ENCODE measurements around the gene CDH13. TPM values are rescaled to one million over a fixed set of nuclear protein-coding genes. Genes with fewer than 3 reads are reported as not detected.

The CDH13 gene
- total RNA-seq, 2 experiments from 2014 or later, result not detected

DNA sequence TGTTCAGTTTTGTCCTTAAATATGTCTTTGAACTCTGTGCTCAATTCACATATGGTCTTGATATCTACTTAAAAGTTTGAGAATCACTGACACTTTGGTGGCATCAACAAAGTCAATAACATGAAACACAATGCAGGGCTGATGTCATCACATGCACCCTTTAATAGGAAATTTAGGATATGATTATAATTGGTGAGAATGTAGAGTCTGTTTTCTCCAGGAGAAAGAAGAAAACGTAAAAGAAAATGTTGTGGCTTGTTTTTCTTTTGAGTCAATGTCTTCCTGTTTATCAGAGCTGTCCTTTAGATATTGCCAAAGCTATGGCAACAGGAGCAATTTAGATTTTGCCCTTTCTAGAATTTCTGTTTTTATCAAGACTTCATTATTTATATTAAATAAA, 396.9 kb downstream of the CDH13 start:
- Mint-ChIP-seq H3K27ac (no peak overlapping the region), H3K9me3 (no peaks in the 10 kb centered on the region), H3K4me1 (no peaks in the 10 kb centered on the region), H3K27me3 (no peaks in the 10 kb centered on the region), H3K4me3 (no peak overlapping the region), H3K36me3 (no peaks in the 10 kb centered on the region)
- DNase-seq, result no peak

DNA sequence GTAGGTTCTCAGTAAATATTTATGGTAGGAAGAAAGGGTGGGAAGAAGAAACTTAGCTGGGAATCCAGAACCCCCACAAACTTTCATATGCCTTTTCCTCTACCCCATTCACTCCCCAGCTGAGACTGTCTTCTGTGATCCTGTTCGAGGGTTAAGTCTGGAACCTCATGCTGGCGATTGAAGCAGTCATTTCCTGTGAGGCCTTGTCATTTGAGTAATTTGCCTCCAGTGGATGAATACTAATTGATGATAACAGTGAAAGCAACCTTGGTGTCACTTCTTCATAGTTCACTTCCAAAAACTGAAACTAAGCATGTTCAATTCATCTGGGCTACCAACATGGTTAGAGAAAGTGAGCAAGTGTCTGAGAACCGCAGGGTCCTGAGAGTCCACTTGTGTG, 401.2 kb downstream of the CDH13 start:
- no peak for DNase-seq
- H3K4me1 Mint-ChIP-seq, result no peaks in the 10 kb centered on the region
- no peak overlapping the region for H3K4me3 Mint-ChIP-seq
- H3K36me3 Mint-ChIP-seq, result no peaks in the 10 kb centered on the region
- H3K27me3 Mint-ChIP-seq, result no peaks in the 10 kb centered on the region
- peaks cover 2% of the 10 kb centered on the region for H3K9me3 Mint-ChIP-seq
- no peak overlapping the region for H3K27ac Mint-ChIP-seq

DNA sequence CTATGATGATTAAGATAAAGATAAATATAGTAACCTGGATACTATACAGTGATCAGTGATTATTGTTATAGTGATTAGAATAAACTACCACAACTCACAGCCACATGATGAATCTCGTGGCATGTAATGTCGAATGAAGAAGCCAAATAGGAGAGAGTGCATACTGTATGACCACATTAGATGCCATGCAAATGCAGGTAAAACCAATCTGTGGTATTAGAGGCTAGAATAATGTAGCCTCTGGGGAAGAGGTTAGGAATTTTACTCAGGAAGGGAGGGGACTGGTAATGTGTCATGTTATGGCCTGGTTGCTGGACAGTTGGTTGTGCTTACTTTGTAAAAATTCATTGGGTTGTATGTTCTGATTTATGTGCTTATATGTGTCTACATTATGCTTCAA, 402.7 kb downstream of the CDH13 start:
- DNase-seq, result no peak
- H3K4me3 Mint-ChIP-seq, result no peak overlapping the region
- H3K9me3 Mint-ChIP-seq, result peaks cover 2% of the 10 kb centered on the region
- no peaks in the 10 kb centered on the region for H3K27me3 Mint-ChIP-seq
- H3K36me3 Mint-ChIP-seq, result no peaks in the 10 kb centered on the region
- H3K27ac Mint-ChIP-seq, result no peak overlapping the region
- no peaks in the 10 kb centered on the region for H3K4me1 Mint-ChIP-seq

DNA sequence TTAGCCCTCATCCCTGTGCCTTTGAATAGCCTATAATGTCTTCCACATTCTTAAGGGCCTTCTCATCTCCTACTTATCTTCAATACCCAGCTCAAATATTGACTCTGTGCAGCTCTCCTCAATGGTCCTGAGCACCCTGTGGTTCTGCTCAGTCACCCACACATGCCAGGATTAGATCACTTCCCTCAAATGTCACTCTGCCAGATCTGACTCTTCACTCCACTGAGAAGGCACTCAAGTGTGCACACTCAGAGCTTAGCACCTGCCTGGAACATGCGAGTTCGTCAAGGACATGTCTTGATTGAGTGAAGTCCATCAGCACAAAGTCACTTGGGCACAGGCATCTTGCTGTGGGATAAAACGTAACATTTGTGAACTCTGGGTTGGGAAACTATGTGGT, 404.8 kb downstream of the CDH13 start:
- no peak overlapping the region for H3K27ac Mint-ChIP-seq
- H3K4me1 Mint-ChIP-seq, result no peaks in the 10 kb centered on the region
- H3K9me3 Mint-ChIP-seq, result peaks cover 2% of the 10 kb centered on the region
- no peak overlapping the region for H3K4me3 Mint-ChIP-seq
- H3K36me3 Mint-ChIP-seq, result no peaks in the 10 kb centered on the region
- H3K27me3 Mint-ChIP-seq, result no peaks in the 10 kb centered on the region
- DNase-seq, result no peak

DNA sequence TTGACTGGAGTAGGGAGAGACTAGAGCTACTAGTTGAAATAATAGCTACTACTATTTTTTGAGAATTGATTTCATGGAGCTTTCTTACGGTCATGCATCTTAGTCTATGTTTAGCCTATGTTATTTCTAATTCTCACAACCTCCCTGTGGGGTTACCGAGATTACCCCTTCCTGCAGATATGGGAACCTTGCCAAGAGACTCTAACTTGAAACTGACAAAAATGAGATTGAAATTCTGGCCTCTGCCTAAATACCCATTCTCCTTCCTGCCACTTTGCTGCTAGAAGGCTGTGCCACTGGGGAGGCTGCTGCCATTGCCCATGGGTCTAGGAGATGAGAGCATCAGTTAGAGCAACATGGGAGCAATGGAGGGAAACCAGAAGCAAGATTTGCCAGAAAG, 410.3 kb downstream of the CDH13 start:
- Mint-ChIP-seq H3K36me3 (no peaks in the 10 kb centered on the region), H3K4me3 (no peak overlapping the region), H3K4me1 (no peaks in the 10 kb centered on the region), H3K27me3 (peaks cover 3% of the 10 kb centered on the region), H3K9me3 (peaks cover 2% of the 10 kb centered on the region), H3K27ac (no peak overlapping the region)
- no peak for DNase-seq

DNA sequence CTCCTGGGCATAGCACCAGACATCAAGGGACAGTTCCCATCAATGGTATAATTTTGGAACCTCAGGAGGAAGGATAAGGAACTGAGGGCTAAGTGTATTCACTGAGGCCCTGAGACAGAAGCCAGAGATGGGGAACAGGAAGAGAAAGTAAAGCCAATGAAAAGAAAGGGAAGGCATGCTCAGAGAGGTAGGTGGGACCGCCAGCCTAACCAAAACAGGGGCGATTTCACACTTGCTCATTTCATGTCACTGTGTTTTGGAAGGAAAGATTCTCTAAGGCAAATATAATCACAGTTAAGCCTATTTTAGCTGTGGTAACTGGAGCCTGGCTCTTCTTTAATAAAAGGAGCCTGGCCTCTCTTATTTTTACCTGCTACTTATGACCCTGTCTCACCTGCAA, 411.1 kb downstream of the CDH13 start:
- Mint-ChIP-seq H3K4me1 (no peaks in the 10 kb centered on the region), H3K9me3 (peaks cover 2% of the 10 kb centered on the region), H3K27me3 (peaks cover 3% of the 10 kb centered on the region), H3K36me3 (no peaks in the 10 kb centered on the region), H3K27ac (no peak overlapping the region), H3K4me3 (no peak overlapping the region)
- no peak for DNase-seq

DNA sequence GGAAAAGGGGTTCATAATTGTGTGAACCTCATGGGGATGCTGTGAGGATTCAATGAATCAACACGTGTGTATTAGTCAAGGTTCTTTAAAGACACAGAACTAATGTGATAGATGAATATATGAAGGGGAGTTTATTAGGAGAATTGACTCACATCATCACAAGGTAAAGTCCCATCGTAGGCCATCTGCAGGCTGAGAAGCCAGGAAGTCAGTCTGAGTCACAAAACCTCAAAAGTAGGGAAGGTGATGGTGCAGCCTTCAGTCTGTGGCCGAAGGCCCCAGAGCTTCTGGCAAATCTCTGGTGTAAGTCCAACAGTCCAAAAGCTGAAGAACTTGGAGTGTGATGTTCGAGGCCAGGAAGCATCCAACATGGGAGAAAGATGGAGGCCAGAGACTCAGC, 413.4 kb downstream of the CDH13 start:
- DNase-seq, result no peak
- Mint-ChIP-seq H3K4me3 (no peak overlapping the region), H3K4me1 (no peaks in the 10 kb centered on the region), H3K27me3 (peaks cover 3% of the 10 kb centered on the region), H3K36me3 (no peaks in the 10 kb centered on the region), H3K9me3 (peaks cover 2% of the 10 kb centered on the region), H3K27ac (no peak overlapping the region)

DNA sequence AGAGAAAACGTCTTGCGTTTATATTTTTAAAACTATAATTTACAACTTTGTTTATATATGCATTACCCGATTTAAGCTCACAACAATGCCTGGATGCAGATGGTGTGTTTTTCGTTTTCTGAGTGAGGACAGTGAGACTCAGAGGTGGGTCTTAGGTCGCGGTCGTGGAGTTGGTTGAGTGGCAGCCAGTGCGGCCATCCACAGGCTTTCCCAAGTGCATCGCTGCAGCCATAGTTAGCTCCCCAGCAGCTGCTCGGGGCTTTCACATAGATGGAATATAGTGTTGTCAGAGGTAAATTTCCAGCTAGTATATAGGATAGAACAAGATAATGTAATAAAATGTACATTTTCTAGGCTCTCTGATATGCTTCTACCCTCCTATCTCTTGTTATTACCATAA, 417.8 kb downstream of the CDH13 start:
- DNase-seq, result no peak
- Mint-ChIP-seq H3K36me3 (no peaks in the 10 kb centered on the region), H3K4me3 (no peak overlapping the region), H3K27me3 (no peaks in the 10 kb centered on the region), H3K9me3 (peaks cover 2% of the 10 kb centered on the region), H3K27ac (no peak overlapping the region), H3K4me1 (no peaks in the 10 kb centered on the region)

DNA sequence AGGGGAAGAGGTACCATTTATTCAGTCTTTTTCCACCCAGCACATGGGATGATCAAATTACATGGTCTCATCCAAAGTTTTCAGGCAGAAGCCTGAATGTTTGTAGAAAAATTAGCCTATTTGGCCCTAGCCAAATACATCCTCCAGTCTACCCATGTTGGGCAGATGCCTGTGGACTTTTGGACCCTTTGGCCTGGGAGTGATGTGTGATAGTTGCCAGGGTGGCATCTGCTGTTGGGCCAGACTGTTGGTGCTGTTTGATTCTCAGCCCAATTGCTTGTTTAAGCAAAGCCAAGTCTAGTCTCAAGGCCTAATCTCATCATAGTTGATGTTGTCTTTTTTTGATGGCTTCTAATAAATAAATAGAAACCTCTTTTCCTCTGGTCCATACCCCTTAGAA, 419.0 kb downstream of the CDH13 start:
- Mint-ChIP-seq H3K4me3 (no peak overlapping the region), H3K27ac (no peak overlapping the region), H3K4me1 (no peaks in the 10 kb centered on the region), H3K9me3 (peaks cover 3% of the 10 kb centered on the region), H3K27me3 (no peaks in the 10 kb centered on the region), H3K36me3 (no peaks in the 10 kb centered on the region)
- no peak for DNase-seq

DNA sequence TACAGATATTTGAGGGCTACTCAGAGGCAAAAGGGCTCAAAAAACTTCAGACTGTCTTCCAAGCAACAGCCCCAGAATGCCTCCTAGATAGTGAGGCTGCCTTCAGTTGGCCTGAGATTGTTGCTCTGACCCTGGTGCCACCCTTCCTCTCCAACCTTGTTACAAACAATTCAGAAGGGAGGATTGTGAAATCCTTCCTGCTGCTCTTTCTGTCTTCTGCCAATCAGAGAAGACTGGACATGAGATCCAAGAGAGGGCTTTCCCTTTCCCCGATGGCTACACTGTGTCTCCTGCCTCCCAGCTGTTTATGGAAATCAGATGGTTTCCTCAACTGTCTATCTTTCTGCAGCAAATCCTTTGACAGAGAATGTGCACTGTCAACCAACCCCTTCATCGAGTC, 419.9 kb downstream of the CDH13 start:
- no peak overlapping the region for H3K27ac Mint-ChIP-seq

DNA sequence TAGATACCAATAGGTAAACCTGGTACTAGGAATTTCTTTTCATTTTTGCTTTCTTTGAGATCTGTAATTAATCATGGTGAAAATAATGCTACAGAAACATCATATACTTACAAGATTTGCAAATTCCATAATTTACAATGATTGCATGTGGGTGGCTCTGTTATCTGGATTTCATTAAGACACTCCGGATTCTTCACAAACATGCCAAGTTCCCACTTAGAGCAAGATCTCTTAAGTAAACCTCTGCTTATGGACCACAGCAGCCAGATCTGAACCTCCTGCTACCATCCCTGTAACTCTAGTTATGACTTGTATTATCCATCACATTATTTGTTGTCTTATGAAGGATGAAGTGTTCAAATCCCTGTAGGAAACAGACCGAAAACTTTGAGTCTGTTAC, 424.7 kb downstream of the CDH13 start:
- Mint-ChIP-seq H3K27me3 (no peaks in the 10 kb centered on the region), H3K36me3 (no peaks in the 10 kb centered on the region), H3K4me1 (no peaks in the 10 kb centered on the region), H3K27ac (no peak overlapping the region), H3K4me3 (no peak overlapping the region), H3K9me3 (peaks cover 3% of the 10 kb centered on the region)
- no peak for DNase-seq

More for the DNA sequence above, 419.9 kb downstream of the CDH13 start:
- no peaks in the 10 kb centered on the region for H3K4me1 Mint-ChIP-seq
- peaks cover 3% of the 10 kb centered on the region for H3K9me3 Mint-ChIP-seq
- no peak overlapping the region for H3K4me3 Mint-ChIP-seq
- no peaks in the 10 kb centered on the region for H3K36me3 Mint-ChIP-seq
- DNase-seq, result no peak
- H3K27me3 Mint-ChIP-seq, result no peaks in the 10 kb centered on the region

DNA sequence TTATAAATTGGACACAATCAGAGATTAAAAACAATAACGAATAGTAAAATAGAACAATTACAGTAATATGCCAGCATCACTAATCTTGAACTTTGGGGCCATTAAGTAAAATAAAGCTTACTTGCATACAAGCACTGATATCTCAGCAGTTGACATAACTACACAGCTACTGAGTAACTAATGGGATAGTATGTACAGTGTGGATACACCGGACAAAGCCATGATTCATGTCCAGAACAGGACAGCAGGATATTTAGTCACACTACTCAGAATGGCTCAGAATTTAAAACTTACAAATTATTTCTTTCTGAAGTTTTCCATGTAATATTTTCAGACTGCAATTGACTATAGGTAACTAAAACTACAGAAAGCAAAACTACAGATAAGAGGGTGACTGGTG, 427.5 kb downstream of the CDH13 start:
- DNase-seq, result no peak
- Mint-ChIP-seq H3K9me3 (peaks cover 6% of the 10 kb centered on the region), H3K27me3 (no peaks in the 10 kb centered on the region), H3K27ac (no peak overlapping the region), H3K36me3 (no peaks in the 10 kb centered on the region), H3K4me3 (no peak overlapping the region), H3K4me1 (no peaks in the 10 kb centered on the region)

DNA sequence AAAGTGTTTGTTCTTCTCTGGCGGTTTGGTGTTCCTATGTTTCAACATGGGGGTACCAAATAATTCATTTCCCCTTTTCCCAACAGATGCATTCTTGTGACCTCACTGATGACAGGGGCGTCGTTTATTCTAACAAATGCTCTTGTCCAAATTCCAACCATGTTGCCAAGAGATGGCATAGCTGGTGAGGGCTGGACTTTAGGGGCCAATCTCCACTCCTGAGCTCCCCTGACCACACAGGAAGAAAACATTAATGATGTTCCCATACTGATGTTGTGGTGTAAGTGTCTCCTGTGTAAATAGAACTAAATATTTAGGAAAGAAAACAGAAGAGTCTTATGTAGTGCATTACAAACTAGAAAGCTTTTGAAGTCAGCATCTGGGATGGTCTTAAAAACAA, 431.6 kb downstream of the CDH13 start:
- no peak for DNase-seq
- Mint-ChIP-seq H3K27ac (no peak overlapping the region), H3K4me1 (no peaks in the 10 kb centered on the region), H3K36me3 (no peaks in the 10 kb centered on the region), H3K27me3 (peaks cover 4% of the 10 kb centered on the region), H3K9me3 (peaks cover 8% of the 10 kb centered on the region), H3K4me3 (no peak overlapping the region)

DNA sequence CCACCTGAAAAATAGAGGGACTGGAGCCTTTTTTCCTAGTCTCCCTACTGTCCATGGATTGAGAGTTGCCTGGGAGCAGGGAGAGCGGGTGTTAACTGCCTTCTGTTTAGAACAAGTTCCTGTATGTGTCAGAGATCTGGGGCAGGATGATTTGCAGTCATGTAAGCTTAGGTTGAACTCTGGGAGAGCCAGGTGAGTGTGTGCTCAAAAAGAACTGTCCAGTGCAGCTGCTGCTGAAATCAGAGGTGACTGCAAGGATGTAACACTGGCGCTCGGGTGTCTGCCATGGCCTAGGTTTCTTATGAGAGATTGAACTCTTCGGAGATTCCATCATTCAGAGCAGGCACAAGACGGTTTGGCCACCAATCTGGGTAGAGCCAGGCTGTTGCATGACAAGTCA, 432.5 kb downstream of the CDH13 start:
- no peak overlapping the region for H3K27ac Mint-ChIP-seq
- no peak overlapping the region for H3K4me3 Mint-ChIP-seq
- no peak for DNase-seq
- H3K36me3 Mint-ChIP-seq, result no peaks in the 10 kb centered on the region
- H3K9me3 Mint-ChIP-seq, result peaks cover 8% of the 10 kb centered on the region
- H3K27me3 Mint-ChIP-seq, result peaks cover 4% of the 10 kb centered on the region
- H3K4me1 Mint-ChIP-seq, result no peaks in the 10 kb centered on the region

DNA sequence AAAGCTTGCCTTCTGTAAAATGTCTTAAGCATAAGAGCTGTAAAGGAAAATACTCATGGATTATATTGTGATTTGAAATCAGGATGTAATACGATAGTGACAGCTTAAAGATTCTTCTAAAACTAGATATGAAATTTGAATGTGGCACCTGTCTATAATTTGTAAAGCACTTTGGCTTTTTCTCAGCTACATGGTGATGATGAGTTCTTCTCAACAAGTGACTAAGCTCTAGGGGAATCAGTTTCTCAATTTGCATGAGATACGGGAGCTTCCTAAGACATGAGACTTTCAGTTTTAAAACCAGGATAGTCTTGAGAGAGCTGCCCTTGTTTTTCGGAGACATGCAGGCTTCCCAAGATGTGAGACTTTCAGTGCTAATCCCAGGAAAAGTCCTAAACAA, 439.2 kb downstream of the CDH13 start:
- no peaks in the 10 kb centered on the region for H3K4me1 Mint-ChIP-seq
- H3K27me3 Mint-ChIP-seq, result peaks cover 4% of the 10 kb centered on the region
- no peak for DNase-seq
- H3K27ac Mint-ChIP-seq, result no peak overlapping the region
- H3K36me3 Mint-ChIP-seq, result no peaks in the 10 kb centered on the region
- peaks cover 9% of the 10 kb centered on the region for H3K9me3 Mint-ChIP-seq
- H3K4me3 Mint-ChIP-seq, result no peak overlapping the region

DNA sequence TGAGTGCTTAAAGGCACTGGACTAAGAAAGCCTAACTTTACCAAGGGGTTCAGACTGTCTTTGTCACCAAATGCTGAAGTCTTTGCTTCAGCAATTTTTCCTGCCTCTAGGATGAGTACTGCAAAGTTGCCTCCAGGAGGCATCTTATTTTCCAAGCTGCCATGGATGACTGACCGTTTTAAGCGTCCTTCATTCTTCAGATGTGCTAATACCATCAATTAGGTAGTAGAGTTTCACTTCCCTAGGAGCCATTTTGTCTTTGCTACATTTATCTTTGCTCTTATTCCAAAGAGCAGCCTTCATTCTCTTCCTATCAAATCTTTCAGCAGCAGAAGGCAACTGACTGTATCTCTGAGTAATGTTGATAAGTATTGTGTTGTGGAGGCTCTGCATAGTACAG, 440.1 kb downstream of the CDH13 start:
- peaks cover 4% of the 10 kb centered on the region for H3K27me3 Mint-ChIP-seq
- H3K9me3 Mint-ChIP-seq, result peaks cover 9% of the 10 kb centered on the region
- H3K4me3 Mint-ChIP-seq, result no peak overlapping the region
- H3K27ac Mint-ChIP-seq, result no peak overlapping the region
- no peaks in the 10 kb centered on the region for H3K4me1 Mint-ChIP-seq
- no peaks in the 10 kb centered on the region for H3K36me3 Mint-ChIP-seq
- DNase-seq, result no peak

DNA sequence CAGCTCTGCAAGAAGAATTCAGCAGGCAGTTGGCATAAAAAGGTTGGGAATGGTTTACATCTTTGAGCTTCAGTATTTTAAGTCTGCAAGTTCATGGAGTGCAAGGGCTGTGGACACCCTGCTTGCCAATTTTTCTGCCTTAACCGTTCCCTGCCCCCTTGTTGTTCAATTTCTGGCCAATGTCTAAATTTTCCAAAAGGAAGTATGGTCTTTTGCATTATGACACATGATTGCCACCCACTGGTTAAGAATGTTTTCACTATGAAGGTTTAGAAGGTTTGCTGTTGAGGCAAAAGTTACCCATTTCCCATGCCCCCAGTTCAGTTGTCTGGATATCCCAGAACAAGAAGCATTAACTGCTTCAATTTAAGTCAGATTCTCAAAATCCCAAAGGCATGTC, 441.9 kb downstream of the CDH13 start:
- H3K36me3 Mint-ChIP-seq, result no peaks in the 10 kb centered on the region
- no peak for DNase-seq
- H3K9me3 Mint-ChIP-seq, result peaks cover 5% of the 10 kb centered on the region
- H3K27ac Mint-ChIP-seq, result no peak overlapping the region
- H3K4me3 Mint-ChIP-seq, result no peak overlapping the region
- H3K4me1 Mint-ChIP-seq, result no peaks in the 10 kb centered on the region
- H3K27me3 Mint-ChIP-seq, result no peaks in the 10 kb centered on the region

Measured in activated naive CD8-positive, alpha-beta T cell treated with anti-CD3 and anti-CD28 coated beads for 36 hours (primary cell).